A549 (cell line): ENCODE data around the gene CDCA7. TPM values are rescaled to one million over a fixed set of nuclear protein-coding genes. Genes with fewer than 3 reads are reported as not detected.

Source experiments
- ATAC-seq, 2 experiments: fragments of 200-7000 bp in 1 of 2; fragments of >200 bp in 1 of 2; cut with Nextera tagmentation in 1 of 2; cut with Tn5 transposase in 1 of 2; 3 replicates each; pipeline versions ENCODE4 v1.8.0 to v1.9.1; 2018 to 2020; ENCODE audit warnings: mild to moderate bottlenecking in 1 of 2, moderate library complexity in 1 of 2
- CTCF ChIA-PET: fragments of 300-600 bp; sonication (Branson Sonifier 250); formaldehyde crosslinking; extraction: SDS; loops from one replicate; lab custom pipeline; 2021; ENCODE audit warnings: antibody characterized with exemption, inconsistent platforms; lab: Yijun Ruan, JAX
- POLR2A ChIA-PET: fragments of 350-600 bp; formaldehyde crosslinking; extraction: SDS; loops from one replicate; lab custom pipeline; 2021; ENCODE audit warnings: antibody characterized with exemption, inconsistent platforms; lab: Yijun Ruan, JAX
- DNase-seq, 2 experiments: peaks; one replicate each; pipeline versions ENCODE4 v3.0.0 to v3.0.0-alpha.2; 2011 to 2016; ENCODE audit warnings: low read depth in 1 of 2, low spot score in 1 of 2
- FAIRE-seq: peaks from 2 replicates; lab custom pipeline; 2011; peaks lifted over from hg19 to GRCh38; lab: Jason Lieb, UNC
- H3K27ac ChIP-seq, 2 experiments: fragments of >200 bp; sonication (Bioruptor Twin); formaldehyde crosslinking; 3 replicates each; pipeline ENCODE4 v1.5.1; 2016 to 2017
- H3K4me1 ChIP-seq: fragments of >200 bp; sonication (Bioruptor Twin); formaldehyde crosslinking; 3 replicates; pipeline ENCODE4 v1.6.1; 2016
- H3K4me2 ChIP-seq: fragments of >200 bp; sonication (Bioruptor Twin); formaldehyde crosslinking; 3 replicates; pipeline ENCODE4 v1.6.1; 2016
- H3K4me3 ChIP-seq: fragments of >200 bp; sonication (Bioruptor Twin); formaldehyde crosslinking; 3 replicates; pipeline ENCODE4 v1.5.1; 2016
- H3K9me3 ChIP-seq: fragments of >200 bp; sonication (Bioruptor Twin); formaldehyde crosslinking; 3 replicates; pipeline ENCODE4 v1.6.1; 2016
- BCL3 ChIP-seq: fragments of >200 bp; sonication (Bioruptor Twin); formaldehyde crosslinking; IDR thresholded peaks from 3 replicates; pipeline ENCODE4 v1.6.1; 2016
- BHLHE40 ChIP-seq: IDR thresholded peaks from 2 replicates; pipeline ENCODE4 v1.6.1; 2012; ENCODE audit warnings: low read depth, low read length, inconsistent platforms
- CBX2 ChIP-seq: fragments of 200-600 bp; sonication (generic); IDR thresholded peaks from 2 replicates; pipeline ENCODE4 v1.6.1; 2016; ENCODE audit warnings: low read depth, mild to moderate bottlenecking, borderline replicate concordance
- CEBPB ChIP-seq, 2 experiments: fragments of >200 bp in 1 of 2; sonication (Bioruptor Twin) in 1 of 2; formaldehyde crosslinking in 1 of 2; IDR thresholded peaks; 2 replicates each; pipeline ENCODE4 v1.6.1; 2012 to 2016
- EHMT2 ChIP-seq: fragments of 200-600 bp; sonication (generic); IDR thresholded peaks from 2 replicates; pipeline ENCODE4 v1.6.1; 2016; ENCODE audit warnings: antibody characterized with exemption, low read depth, mild to moderate bottlenecking, moderate library complexity
- FOSL2 ChIP-seq, 2 experiments: fragments of 450-650 bp in 1 of 2; fragments of >200 bp in 1 of 2; sonication (Bioruptor Twin) in 1 of 2; formaldehyde crosslinking; IDR thresholded peaks; 2 replicates each; pipeline versions ENCODE4 v1.5.0 to v1.6.1; 2016 to 2020; ENCODE audit warnings: mild to moderate bottlenecking in 1 of 2, moderate library complexity in 1 of 2
- FOXS1 ChIP-seq: fragments of 250-450 bp; sonication (Bioruptor Pico); IDR thresholded peaks from 2 replicates; pipeline ENCODE4 v1.5.0; 2020; ENCODE audit warnings: mild to moderate bottlenecking, moderate library complexity
- HES2 ChIP-seq: fragments of >200 bp; sonication (Bioruptor Twin); formaldehyde crosslinking; IDR thresholded peaks from 2 replicates; pipeline ENCODE4 v1.6.1; 2016
- HEYL ChIP-seq: fragments of 250-450 bp; sonication (Bioruptor Pico); IDR thresholded peaks from 2 replicates; pipeline ENCODE4 v1.8.0; 2021; ENCODE audit warnings: mild to moderate bottlenecking, moderate library complexity
- JUN ChIP-seq, 2 experiments: fragments of >200 bp; sonication (Bioruptor Twin); formaldehyde crosslinking; IDR thresholded peaks; 2 replicates in 1 of 2; 3 replicates in 1 of 2; pipeline ENCODE4 v1.6.1; 2016 to 2017
- MAZ ChIP-seq: fragments of 150-350 bp; IDR thresholded peaks from 2 replicates; pipeline ENCODE4 v1.6.1; 2014; ENCODE audit warnings: antibody characterized with exemption, low read depth, low read length, borderline replicate concordance
- MYC ChIP-seq: IDR thresholded peaks from 2 replicates; pipeline ENCODE4 v1.6.1; 2012; ENCODE audit warnings: mild to moderate bottlenecking, inconsistent platforms, low read length, improper control_type of control experiment, borderline replicate concordance
- NFE2L2 ChIP-seq: fragments of 150-350 bp; conservative IDR thresholded peaks from 2 replicates; pipeline ENCODE4 v1.6.1; 2014; ENCODE audit warnings: low read length
- PBX3 ChIP-seq: IDR thresholded peaks from 2 replicates; pipeline ENCODE4 v1.6.1; 2012
- PHF8 ChIP-seq: fragments of 200-600 bp; sonication (generic); IDR thresholded peaks from 2 replicates; pipeline ENCODE4 v1.6.1; 2016; ENCODE audit warnings: low read depth, mild to moderate bottlenecking, antibody characterized with exemption, moderate library complexity, borderline replicate concordance
- RCOR1 ChIP-seq: fragments of 150-350 bp; IDR thresholded peaks from 2 replicates; pipeline ENCODE4 v1.6.1; 2014; ENCODE audit warnings: antibody characterized with exemption, low read length, low read depth
- SREBF2 ChIP-seq: fragments of 450-650 bp; IDR thresholded peaks from 2 replicates; pipeline ENCODE4 v1.6.1; 2014; ENCODE audit warnings: mild to moderate bottlenecking, moderate library complexity
- TFCP2L1 ChIP-seq: fragments of 250-450 bp; sonication (Bioruptor Pico); IDR thresholded peaks from 2 replicates; pipeline ENCODE4 v1.5.0; 2021; ENCODE audit warnings: mild to moderate bottlenecking
- ZFP36 ChIP-seq: fragments of 450-650 bp; IDR thresholded peaks from 2 replicates; pipeline ENCODE4 v1.6.1; 2014; ENCODE audit warnings: borderline replicate concordance; ENCODE audit not compliant: partially characterized antibody
- ZNF302 ChIP-seq: fragments of 250-450 bp; sonication (Bioruptor Pico); IDR thresholded peaks from 2 replicates; pipeline ENCODE4 v1.9.0; 2021; ENCODE audit warnings: inconsistent platforms, mild to moderate bottlenecking, moderate library complexity
- WGBS: methylation state at CpG from one replicate; pipeline ENCODE4 v1.1.6; 2017; ENCODE audit errors: missing lambda C conversion rate; 5-methylcytosine and 5-hydroxymethylcytosine counted together
- polyA plus RNA-seq, 4 experiments: library from polyadenylated mRNA; depleted of rRNA in 3 of 4; stranded (reverse); fragments of >200 nt; fragmentation: RNase III in 1 of 4; extraction: RNeasy Plus Mini Kit Qiagen cat#74134 plus additional on column Dnase treatment in 1 of 4; gene quantifications; 2 replicates in 3 of 4; 3 replicates in 1 of 4; pipeline ENCODE4 v1.2.3, GENCODE V29; 2011 to 2017

Gene CDCA7
- polyA plus RNA-seq, 2 of the 4 experiments (the other 2 are of a cell fraction) = 39.4 to 93.5 TPM

- Histone ChIP-seq H3K4me1 (0 out of 3 replicates have a peak, but pooled peaks cover 3% of the 10 kb centered on the region), H3K27ac (no peak overlapping the region), H3K4me3 (no peak overlapping the region), H3K4me2 (no peak overlapping the region), H3K9me3 (no peaks in the 10 kb centered on the region)
- no peak for TF ChIP-seq CEBPB (IDR thresholded peaks at IDR 0.05)
- no peak for TF ChIP-seq RCOR1
- TF ChIP-seq BHLHE40 = no peak
- no peak for TF ChIP-seq MYC
- no peak for TF ChIP-seq TFCP2L1
- no peak for TF ChIP-seq ZFP36
- TF ChIP-seq HES2 = no peak
- TF ChIP-seq JUN (IDR thresholded peaks at IDR 0.05) = no peak
- no peak for TF ChIP-seq FOXS1
- TF ChIP-seq PBX3 = no peak
- no peak for TF ChIP-seq EHMT2
- TF ChIP-seq NFE2L2 = no peak
- TF ChIP-seq PHF8 = no peak
- ChIA-PET POLR2A (no interaction called here), CTCF (interaction anchor here (1.0 kb wide), 1 partner anchor 948 kb away, joined by 4 read pairs; no protein-coding TSS in a partner anchor)
- 46% methylated on average over 1 of the region's 1 CpG for WGBS
- DNase-seq (no peak), ATAC-seq (no peak), FAIRE-seq (no peak)
Measured at GRCh38 chr2:173393636-173394035, 39.0 kb downstream of the CDCA7 start.

- DNase-seq (no peak), ATAC-seq (no peak), FAIRE-seq (no peak)
- Histone ChIP-seq H3K4me1 (0 out of 3 replicates have a peak, but pooled peaks cover 3% of the 10 kb centered on the region), H3K9me3 (no peaks in the 10 kb centered on the region), H3K4me3 (no peak overlapping the region), H3K27ac (no peak overlapping the region), H3K4me2 (no peak overlapping the region)
- no peak for TF ChIP-seq FOSL2 (IDR thresholded peaks at IDR 0.05)
- no peak for TF ChIP-seq FOSL2 (CRISPR knock-in tag; IDR thresholded peaks at IDR 0.05)
- 78% methylated on average over 8 of the region's 8 CpGs for WGBS
- ChIA-PET POLR2A (no interaction called here), CTCF (interaction anchor here (1.0 to 1.2 kb wide), 2 partner anchors 9 to 947 kb away, joined by 4 read pairs; no protein-coding TSS in a partner anchor)
Measured at GRCh38 chr2:173394091-173394974, 39.7 kb downstream of the CDCA7 start.

DNA sequence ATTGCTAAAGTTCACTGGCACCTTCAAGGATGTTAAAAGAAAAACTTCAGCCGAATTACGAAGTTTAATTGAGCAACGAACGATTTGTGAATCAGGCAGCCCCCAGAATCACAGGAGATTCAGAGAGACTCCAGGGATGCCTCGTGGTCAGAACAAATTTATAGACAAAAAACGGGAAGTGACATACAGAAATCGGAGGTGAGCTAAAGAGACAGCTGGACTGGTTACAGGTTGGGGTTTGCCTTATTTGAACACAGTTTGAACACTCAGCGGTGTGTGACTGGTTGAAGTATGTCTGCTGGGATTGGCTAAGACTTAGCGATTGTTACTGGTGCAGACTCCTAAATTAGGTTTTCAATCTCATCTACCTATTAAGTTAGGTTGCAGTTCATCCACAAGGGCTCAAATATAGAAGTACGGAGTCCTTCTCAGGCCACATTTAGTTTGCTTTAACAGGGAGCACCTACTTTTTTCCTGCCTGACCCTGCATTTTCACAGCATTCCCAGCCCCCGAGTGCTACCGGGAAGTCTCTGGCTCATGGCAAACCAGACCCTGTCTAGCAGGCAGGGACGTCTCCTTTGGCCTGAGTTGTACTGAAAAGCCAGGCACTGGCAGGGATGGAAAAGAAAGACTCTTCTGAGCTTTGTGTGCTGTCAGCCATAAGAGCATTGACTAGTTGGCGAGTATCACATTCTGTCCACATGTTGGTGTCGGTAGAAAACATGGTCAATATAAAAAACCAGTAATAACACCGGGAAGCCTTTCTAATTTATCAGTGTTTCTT lies 41.1 kb downstream of the CDCA7 start:
- H3K4me3 ChIP-seq = no peak overlapping the region
- 81% methylated on average over 16 of the region's 16 CpGs for WGBS
- 0 out of 3 replicates have a peak, but pooled peaks cover 3% of the 10 kb centered on the region for H3K4me1 ChIP-seq
- H3K9me3 ChIP-seq = no peaks in the 10 kb centered on the region
- H3K27ac ChIP-seq = no peak overlapping the region
- POLR2A ChIA-PET = no interaction called here
- no peak for ATAC-seq
- TF ChIP-seq BCL3 = no peak
- TF ChIP-seq PBX3 = no peak
- TF ChIP-seq HEYL (CRISPR knock-in tag) = no peak
- TF ChIP-seq ZNF302 (CRISPR knock-in tag) = no peak
- TF ChIP-seq SREBF2 = no peak
- TF ChIP-seq CBX2 = no peak
- TF ChIP-seq PHF8 = no peak
- no peak for TF ChIP-seq CEBPB (IDR thresholded peaks at IDR 0.05)
- TF ChIP-seq MAZ = no peak
- CTCF ChIA-PET = interaction anchor here (1.4 kb wide), 1 partner anchor 53 kb away, joined by 3 read pairs; no protein-coding TSS in a partner anchor
- H3K4me2 ChIP-seq = no peak overlapping the region
- DNase-seq = no peak
- FAIRE-seq = no peak
